GM21717 (cell line): ENCODE measurements around the gene RAI1.
A peak's percentile ranks its signal among the peaks of the same experiment; 100 is the strongest.

Source experiments
- ATAC-seq: cut with Tn5 transposase; IDR thresholded peaks from one replicate; pipeline ENCODE4 v1.9.1; 2021; ENCODE audit warnings: mild to moderate bottlenecking, moderate library complexity; ENCODE audit not compliant: unreplicated experiment

The RAI1 gene

GRCh38 chr17:17698371-17698770 is 17.1 kb downstream of the RAI1 start:
- no peak for ATAC-seq

GRCh38 chr17:17698869-17699351 is 17.7 kb downstream of the RAI1 start:
- ATAC-seq = no peak

GRCh38 chr17:17699491-17699890 is 18.2 kb downstream of the RAI1 start:
- no peak for ATAC-seq

GRCh38 chr17:17700251-17700969 is 19.2 kb downstream of the RAI1 start:
- ATAC-seq = no peak

GRCh38 chr17:17701112-17701511 is 19.9 kb downstream of the RAI1 start:
- ATAC-seq = no peak

GRCh38 chr17:17701658-17702057 is 20.4 kb downstream of the RAI1 start:
- ATAC-seq = no peak

GRCh38 chr17:17702449-17703139 is 21.3 kb downstream of the RAI1 start:
- ATAC-seq = no peak

- no peak for ATAC-seq
Measured at GRCh38 chr17:17703140-17703919, 22.1 kb downstream of the RAI1 start.

- no peak for ATAC-seq
Measured at GRCh38 chr17:17704931-17705330, 23.7 kb downstream of the RAI1 start.

GRCh38 chr17:17706140-17707060 is 25.1 kb downstream of the RAI1 start:
- ATAC-seq = no peak

- ATAC-seq = no peak
Measured at GRCh38 chr17:17708295-17708694, 27.0 kb downstream of the RAI1 start.

GRCh38 chr17:17708816-17709215 is 27.6 kb downstream of the RAI1 start:
- no peak for ATAC-seq

GRCh38 chr17:17709815-17710321 is 28.6 kb downstream of the RAI1 start:
- ATAC-seq = no peak

- no peak for ATAC-seq
Measured at GRCh38 chr17:17710355-17710727, 29.1 kb downstream of the RAI1 start.

- ATAC-seq = no peak
Measured at GRCh38 chr17:17710728-17711541, 29.7 kb downstream of the RAI1 start.

- ATAC-seq = no peak
Measured at GRCh38 chr17:17711641-17712162, 30.4 kb downstream of the RAI1 start.

- peak; percentile 75 for ATAC-seq
Measured at GRCh38 chr17:17712268-17712924, 31.1 kb downstream of the RAI1 start.

GRCh38 chr17:17713839-17714238 is 32.6 kb downstream of the RAI1 start:
- ATAC-seq = no peak
